Left forelimb (tissue), 1 donor: Measurements from ENCODE around the gene ACSM2A.
"Not testable (repeated sequence)": the region's sequence is repeated elsewhere in the genome, so short reads cannot be mapped to it uniquely, and the experiment has no call there.

ENCODE experiments used
- DNase-seq: peaks from one replicate; pipeline ENCODE4 v3.0.0-alpha.2; 2018; ENCODE audit warnings: low spot score

The ACSM2A gene

GRCh38 chr16:20451364-20451763 lies at the start of gene ACSM2A:
ACSM2A (plus strand) TSS chr16:20451521; CDS start chr16:20460115, 8,594 bp downstream.
- DNase-seq, result not testable (repeated sequence)

GRCh38 chr16:20402651-20403050 lies 48.7 kb upstream of the ACSM2A start:
- no peak for DNase-seq

GRCh38 chr16:20404637-20405036 lies 46.7 kb upstream of the ACSM2A start, which contains the start of gene PDILT:
PDILT (minus strand) TSS chr16:20404737; CDS start chr16:20399300, 5,437 bp downstream.
- no peak for DNase-seq

GRCh38 chr16:20409398-20410120 lies 41.8 kb upstream of the ACSM2A start, which contains the start of gene ACSM5:
ACSM5 (plus strand) TSS chr16:20409534; CDS start chr16:20411485, 1,951 bp downstream.
- DNase-seq, result no peak

- DNase-seq, result no peak
Measured at GRCh38 chr16:20410121-20410723, 41.1 kb upstream of the ACSM2A start.

- DNase-seq, result no peak
Measured at GRCh38 chr16:20411055-20411454, 40.3 kb upstream of the ACSM2A start.

- no peak for DNase-seq
Measured at GRCh38 chr16:20415541-20415940, 35.8 kb upstream of the ACSM2A start.

- DNase-seq, result not testable (repeated sequence)
Measured at GRCh38 chr16:20419093-20419492, 32.2 kb upstream of the ACSM2A start.

- not testable (repeated sequence) for DNase-seq
Measured at GRCh38 chr16:20421748-20422147, 29.6 kb upstream of the ACSM2A start.

GRCh38 chr16:20423772-20424128 lies 27.6 kb upstream of the ACSM2A start:
- DNase-seq, result not testable (repeated sequence)

GRCh38 chr16:20424129-20424866 lies 27.0 kb upstream of the ACSM2A start:
- DNase-seq, result no peak

GRCh38 chr16:20427401-20427797 lies 23.9 kb upstream of the ACSM2A start:
- not testable (repeated sequence) for DNase-seq

- not testable (repeated sequence) for DNase-seq
Measured at GRCh38 chr16:20429499-20429898, 21.8 kb upstream of the ACSM2A start.

GRCh38 chr16:20430480-20430879 lies 20.8 kb upstream of the ACSM2A start:
- not testable (repeated sequence) for DNase-seq

GRCh38 chr16:20430948-20431347 lies 20.4 kb upstream of the ACSM2A start:
- DNase-seq, result no peak

- DNase-seq, result not testable (repeated sequence)
Measured at GRCh38 chr16:20438950-20439349, 12.4 kb upstream of the ACSM2A start.

GRCh38 chr16:20439820-20440231 lies 11.5 kb upstream of the ACSM2A start:
- not testable (repeated sequence) for DNase-seq

GRCh38 chr16:20440731-20441130 lies 10.6 kb upstream of the ACSM2A start:
- DNase-seq, result not testable (repeated sequence)

- DNase-seq, result no peak
Measured at GRCh38 chr16:20441191-20441590, 10.1 kb upstream of the ACSM2A start.

GRCh38 chr16:20441859-20442258 lies 9.5 kb upstream of the ACSM2A start:
- DNase-seq, result not testable (repeated sequence)

GRCh38 chr16:20446652-20447393 lies 4.5 kb upstream of the ACSM2A start:
- not testable (repeated sequence) for DNase-seq

- DNase-seq, result not testable (repeated sequence)
Measured at GRCh38 chr16:20453633-20454032, 2.3 kb downstream of the ACSM2A start.
